ENCODE measurements around the gene OBI1. TPM values are rescaled to one million over a fixed set of nuclear protein-coding genes. Genes with fewer than 3 reads are reported as not detected.

The OBI1 gene
- total and polyA plus RNA-seq, 12 donors: 1.5 to 14.3 (median 7.5) TPM

DNA sequence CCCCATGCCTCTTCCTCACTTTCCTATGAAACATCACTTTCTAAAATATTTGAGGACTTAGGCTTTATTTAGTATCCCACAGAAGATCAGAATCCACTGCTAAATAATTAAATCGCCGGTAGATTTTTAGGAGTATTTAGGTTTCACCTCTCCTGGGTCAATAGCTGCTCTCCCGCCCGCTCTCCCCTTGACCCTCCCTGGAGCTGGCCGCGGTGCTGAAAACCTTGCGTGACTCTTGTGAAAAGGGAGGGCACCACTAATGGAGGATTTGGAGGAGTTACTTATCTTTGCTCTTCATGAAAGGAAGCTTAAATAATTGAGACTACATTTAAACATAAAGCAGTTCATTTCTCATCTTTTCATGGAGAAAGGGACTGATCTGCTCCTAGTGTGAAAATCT, 69.7 kb downstream of the OBI1 start:
- Histone ChIP-seq H3K36me3 (replicated peaks in 1 of 2) (no peaks in the 10 kb centered on the region), H3K4me3 (no peak overlapping the region), H3K4me1 (replicated peaks in 1 of 2) (no peaks in the 10 kb centered on the region), H3K9me3 (replicated peaks in 1 of 3) (no peaks in the 10 kb centered on the region), H3K27me3 (peaks cover 90% of the 10 kb centered on the region), H3K27ac (no peak overlapping the region)
- 1 to 5% (median 3%) methylated on average over 7 of the region's 7 CpGs for WGBS, 4 donors
- DNase-seq: peak in 3 of 7 donors; percentile 31 to 42 (median 39)
- TF ChIP-seq CTCF (IDR thresholded peaks at IDR 0.05): no peak
- no peak for TF ChIP-seq POLR2A (IDR thresholded peaks at IDR 0.05)
- intact Hi-C loops (cut with DNase I): no loop called here

GRCh38 chr13:78587395-78587794, 71.6 kb downstream of the OBI1 start:
- no peak for TF ChIP-seq POLR2A (IDR thresholded peaks at IDR 0.05)
- TF ChIP-seq CTCF (IDR thresholded peaks at IDR 0.05): no peak
- Histone ChIP-seq H3K4me1 (replicated peaks in 1 of 2) (no peaks in the 10 kb centered on the region), H3K36me3 (replicated peaks in 1 of 2) (no peaks in the 10 kb centered on the region), H3K27me3 (peaks cover 77% of the 10 kb centered on the region), H3K4me3 (no peak overlapping the region), H3K27ac (no peak overlapping the region), H3K9me3 (replicated peaks in 1 of 3) (no peaks in the 10 kb centered on the region)
- 10 to 16% (median 12%) methylated on average over 18 of the region's 18 CpGs for WGBS, 4 donors
- DNase-seq: no peak
- intact Hi-C loops (cut with DNase I): no loop called here

GRCh38 chr13:78586706-78587105, 72.2 kb downstream of the OBI1 start:
- H3K4me3 ChIP-seq: no peak overlapping the region
- no peak for DNase-seq
- 5 to 9% (median 6%) methylated on average over 19 to 21 of the region's 21 CpGs for WGBS, 4 donors
- H3K4me1 ChIP-seq (replicated peaks in 1 of 2): no peaks in the 10 kb centered on the region
- H3K27ac ChIP-seq: no peak overlapping the region
- peaks cover 70% of the 10 kb centered on the region for H3K27me3 ChIP-seq
- intact Hi-C loops (cut with DNase I): no loop called here
- H3K36me3 ChIP-seq (replicated peaks in 1 of 2): no peaks in the 10 kb centered on the region
- TF ChIP-seq POLR2A (IDR thresholded peaks at IDR 0.05) (no peak), CTCF (IDR thresholded peaks at IDR 0.05) (no peak)
- H3K9me3 ChIP-seq (replicated peaks in 1 of 3): no peaks in the 10 kb centered on the region

GRCh38 chr13:78576261-78576660, 82.7 kb downstream of the OBI1 start:
- WGBS, 4 donors: 79 to 85% (median 82%) methylated on average over 4 of the region's 4 CpGs
- no peaks in the 10 kb centered on the region for H3K36me3 ChIP-seq (replicated peaks in 1 of 2)
- no peaks in the 10 kb centered on the region for H3K4me1 ChIP-seq (replicated peaks in 1 of 2)
- no peaks in the 10 kb centered on the region for H3K9me3 ChIP-seq (replicated peaks in 1 of 3)
- H3K27ac ChIP-seq: no peak overlapping the region
- DNase-seq: no peak
- peaks cover 6% of the 10 kb centered on the region for H3K27me3 ChIP-seq
- TF ChIP-seq POLR2A (IDR thresholded peaks at IDR 0.05): no peak
- TF ChIP-seq CTCF (IDR thresholded peaks at IDR 0.05): no peak
- intact Hi-C loops (cut with DNase I): no loop called here
- no peak overlapping the region for H3K4me3 ChIP-seq
